ENCODE measurements around the gene TNKS1BP1.

DNA sequence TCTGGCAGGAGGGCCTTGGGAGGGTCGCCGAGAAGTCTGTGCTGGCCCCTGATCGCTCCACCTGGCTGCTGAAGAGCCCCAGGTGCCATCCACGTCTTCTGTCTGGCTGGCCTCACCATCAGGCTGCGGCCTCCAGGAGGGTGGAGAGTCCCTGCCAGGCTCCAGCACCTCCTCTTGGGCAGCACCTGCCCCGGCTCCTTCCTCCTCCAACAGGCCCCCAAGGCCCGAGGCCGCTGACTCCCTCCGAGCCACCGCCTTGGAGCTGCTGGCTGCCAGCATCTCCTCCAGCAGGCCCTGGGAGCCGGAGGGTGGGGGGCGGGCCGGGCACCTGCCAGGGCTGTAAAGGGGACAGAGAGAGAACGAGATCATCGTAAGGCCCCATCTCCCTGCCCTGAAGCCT lies 22.3 kb downstream of the TNKS1BP1 start:
- no peak for TF ChIP-seq POLR2A (IDR thresholded peaks at IDR 0.05; ENCODE audit: low read length)
- no peak for TF ChIP-seq GATA1 (IDR thresholded peaks at IDR 0.05; ENCODE audit: low read depth, low read length)
